B cell (primary cell): ENCODE results near the gene PWWP2B. TPM values are rescaled to one million over a fixed set of nuclear protein-coding genes. Genes with fewer than 3 reads are reported as not detected.

Experiments used
- ATAC-seq: fragments of 200-7000 bp; cut with Tn5 transposase; one replicate; pipeline ENCODE4 v1.10.0; 2021; ENCODE audit warnings: low read depth, mild to moderate bottlenecking, moderate number of reproducible peaks, moderate library complexity
- CTCF ChIA-PET: fragments of 350-600 bp; sonication (Branson Sonifier 250); formaldehyde crosslinking; loops from one replicate; lab custom pipeline; 2021; ENCODE audit warnings: antibody characterized with exemption, inconsistent platforms; lab: Charles Lee
- POLR2A ChIA-PET: fragments of 350-600 bp; sonication (Branson Sonifier 250); formaldehyde crosslinking; loops from one replicate; lab custom pipeline; 2021; ENCODE audit warnings: antibody characterized with exemption; lab: Charles Lee
- DNase-seq: peaks from one replicate; pipeline ENCODE4 v3.0.0; 2013
- H2AFZ ChIP-seq: 2 replicates; pipeline ENCODE4 v1.6.1; 2012; ENCODE audit warnings: mild to moderate bottlenecking, low read depth, low read length; ENCODE audit not compliant: insufficient read depth, poor library complexity, severe bottlenecking
- H3K27ac ChIP-seq, 2 donors: 1 replicate in 1 of 2; 2 replicates in 1 of 2; pipeline ENCODE4 v1.5.1; 2012 to 2013; ENCODE audit warnings: low read length in 2 of 2, mild to moderate bottlenecking in 2 of 2, moderate library complexity in 1 of 2
- H3K27me3 ChIP-seq, 4 experiments: fragments of 200-600 bp in 1 of 4; sonication (generic) in 1 of 4; replicated peaks in 1 of 4; 1 replicate in 2 of 4; 2 replicates in 2 of 4; pipeline versions ENCODE4 v1.6.1 to v1.7.0; 2013 to 2016; ENCODE audit warnings: low read length in 3 of 4, mild to moderate bottlenecking in 2 of 4, mixed read lengths in 1 of 4, moderate library complexity in 1 of 4; ENCODE audit not compliant: insufficient read depth in 4 of 4, control insufficient read depth in 3 of 4; ENCODE audit errors: control extremely low read depth in 1 of 4
- H3K36me3 ChIP-seq, 2 experiments: replicated peaks in 1 of 2; 1 replicate in 1 of 2; 2 replicates in 1 of 2; pipeline versions ENCODE4 v1.6.1 to v1.7.1; 2013; ENCODE audit warnings: low read length in 1 of 2; ENCODE audit not compliant: insufficient read depth in 2 of 2, control insufficient read depth in 1 of 2; ENCODE audit errors: control extremely low read depth in 1 of 2, extremely low read depth in 1 of 2
- H3K4me1 ChIP-seq, 2 donors: fragments of 200-600 bp in 1 of 2; sonication (generic) in 1 of 2; 1 replicate in 1 of 2; 2 replicates in 1 of 2; pipeline versions ENCODE4 v1.5.1 to v1.6.1; 2013 to 2017; ENCODE audit warnings: low read length in 2 of 2; ENCODE audit not compliant: control insufficient read depth in 2 of 2, insufficient read depth in 2 of 2
- H3K4me2 ChIP-seq: replicated peaks from 2 replicates; pipeline ENCODE3; 2012; ENCODE audit warnings: mild to moderate bottlenecking, low read depth, low read length; ENCODE audit not compliant: poor library complexity, severe bottlenecking
- H3K4me3 ChIP-seq, 5 experiments: fragments of 200-600 bp in 1 of 5; sonication (generic) in 1 of 5; 1 replicate in 3 of 5; 2 replicates in 2 of 5; pipeline versions ENCODE4 v1.5.1 to v1.7.0; 2011 to 2016; ENCODE audit warnings: low read length in 4 of 5, mild to moderate bottlenecking in 4 of 5, low read depth in 2 of 5, control low read depth in 1 of 5, moderate library complexity in 1 of 5; ENCODE audit not compliant: insufficient read depth in 1 of 5; ENCODE audit errors: control extremely low read depth in 1 of 5, extremely low read depth in 1 of 5
- H3K79me2 ChIP-seq: fragments of 200-600 bp; sonication (generic); one replicate; pipeline ENCODE4 v1.6.0; 2016; ENCODE audit warnings: low read length; ENCODE audit not compliant: control insufficient read depth, insufficient read depth
- H3K9ac ChIP-seq: fragments of 200-600 bp; sonication (generic); 2 replicates; pipeline ENCODE4 v1.6.1; 2017; ENCODE audit warnings: mild to moderate bottlenecking, low read length, moderate library complexity
- H3K9me3 ChIP-seq, 3 donors: one replicate each; pipeline versions ENCODE4 v1.6.1 to v1.7.1; 2013; ENCODE audit warnings: low read length in 2 of 3; ENCODE audit not compliant: control insufficient read depth in 2 of 3, insufficient read depth in 1 of 3; ENCODE audit errors: control extremely low read depth in 1 of 3
- H4K20me1 ChIP-seq: 2 replicates; pipeline ENCODE4 v1.6.0; 2012; ENCODE audit warnings: mild to moderate bottlenecking, low read length; ENCODE audit not compliant: insufficient read depth, control insufficient read depth, poor library complexity, severe bottlenecking
- H3K27ac Mint-ChIP-seq: one replicate; pipeline ENCODE4 v1.8.0; 2021; ENCODE audit warnings: mixed read lengths
- H3K27me3 Mint-ChIP-seq: one replicate; pipeline ENCODE4 v1.8.0; 2021; ENCODE audit warnings: mixed read lengths
- H3K4me1 Mint-ChIP-seq: one replicate; pipeline ENCODE4 v1.8.0; 2021; ENCODE audit warnings: mixed read lengths
- H3K4me3 Mint-ChIP-seq: one replicate; pipeline ENCODE4 v1.8.0; 2021; ENCODE audit warnings: mixed read lengths
- H3K9me3 Mint-ChIP-seq: one replicate; pipeline ENCODE4 v1.8.0; 2022; ENCODE audit warnings: mixed read lengths; ENCODE audit not compliant: insufficient read depth
- EZH2 ChIP-seq: IDR thresholded peaks from 2 replicates; pipeline ENCODE4 v1.6.1; 2012; ENCODE audit warnings: borderline replicate concordance, low read depth, mild to moderate bottlenecking, moderate library complexity, low read length; ENCODE audit not compliant: insufficient read depth, poor library complexity, severe bottlenecking
- WGBS: methylation state at CpG from one replicate; pipeline ENCODE4 v1.1.5; 2013; ENCODE audit warnings: missing lambda C conversion rate; ENCODE audit not compliant: insufficient coverage; 5-methylcytosine and 5-hydroxymethylcytosine counted together
- intact Hi-C: fragments of 100-400 bp; cut with micrococcal nuclease; formaldehyde crosslinking; loops from one replicate; pipeline ENCODE4 v1.10.0; 2022
- polyA plus RNA-seq: library from polyadenylated mRNA; depleted of rRNA; stranded (reverse); fragments of >200 nt; gene quantifications from 2 replicates; pipeline ENCODE4 v1.2.3, GENCODE V29; 2012
- total RNA-seq, 2 donors: library from RNA; stranded (reverse); fragments of 120-200 nt in 1 of 2; gene quantifications; 1 replicate in 1 of 2; 2 replicates in 1 of 2; pipeline versions ENCODE4 v1.2.3 to v1.2.4, GENCODE V29; 2013 to 2022
- TF ChIP-seq, protein P1 (sequence below): fragments of 200-600 bp; IDR thresholded peaks from one replicate; pipeline ENCODE4 v1.8.0; 2022; ENCODE audit warnings: antibody characterized with exemption, mild to moderate bottlenecking

Gene PWWP2B
- total and polyA plus RNA-seq, 2 donors (not counting 1 experiment from before 2014, with no cell fraction given): 13.6 to 34.4 TPM

GRCh38 chr10:132392184-132392800 lies 4.7 kb upstream of the PWWP2B start:
- Histone ChIP-seq H3K9me3 (no peaks in the 10 kb centered on the region), H3K27ac (peak overlapping the region in 1 of 2 donors; percentile 37), H3K4me3 (no peak overlapping the region), H2AFZ (no peak overlapping the region), H3K79me2 (peaks cover 8% of the 10 kb centered on the region), H3K9ac (no peak overlapping the region), H3K4me2 (no peak overlapping the region), H4K20me1 (peaks cover 6% of the 10 kb centered on the region), H3K36me3 (no peaks in the 10 kb centered on the region), H3K4me1 (peaks cover 32 to 45% of the 10 kb centered on the region in 2 donors), H3K27me3 (no peaks in the 10 kb centered on the region)
- H3K9me3 Mint-ChIP-seq: peaks cover 6% of the 10 kb centered on the region
- no peak overlapping the region for H3K4me3 Mint-ChIP-seq
- H3K4me1 Mint-ChIP-seq: peaks cover 30% of the 10 kb centered on the region
- peak overlapping the region; percentile 51 for H3K27ac Mint-ChIP-seq
- 100% methylated on average over 2 of the region's 2 CpGs for WGBS
- intact Hi-C loops: no loop called here
- no peaks in the 10 kb centered on the region for H3K27me3 Mint-ChIP-seq
- POLR2A ChIA-PET: no interaction called here
- TF ChIP-seq EZH2: no peak
- TF ChIP-seq, protein P1, sequence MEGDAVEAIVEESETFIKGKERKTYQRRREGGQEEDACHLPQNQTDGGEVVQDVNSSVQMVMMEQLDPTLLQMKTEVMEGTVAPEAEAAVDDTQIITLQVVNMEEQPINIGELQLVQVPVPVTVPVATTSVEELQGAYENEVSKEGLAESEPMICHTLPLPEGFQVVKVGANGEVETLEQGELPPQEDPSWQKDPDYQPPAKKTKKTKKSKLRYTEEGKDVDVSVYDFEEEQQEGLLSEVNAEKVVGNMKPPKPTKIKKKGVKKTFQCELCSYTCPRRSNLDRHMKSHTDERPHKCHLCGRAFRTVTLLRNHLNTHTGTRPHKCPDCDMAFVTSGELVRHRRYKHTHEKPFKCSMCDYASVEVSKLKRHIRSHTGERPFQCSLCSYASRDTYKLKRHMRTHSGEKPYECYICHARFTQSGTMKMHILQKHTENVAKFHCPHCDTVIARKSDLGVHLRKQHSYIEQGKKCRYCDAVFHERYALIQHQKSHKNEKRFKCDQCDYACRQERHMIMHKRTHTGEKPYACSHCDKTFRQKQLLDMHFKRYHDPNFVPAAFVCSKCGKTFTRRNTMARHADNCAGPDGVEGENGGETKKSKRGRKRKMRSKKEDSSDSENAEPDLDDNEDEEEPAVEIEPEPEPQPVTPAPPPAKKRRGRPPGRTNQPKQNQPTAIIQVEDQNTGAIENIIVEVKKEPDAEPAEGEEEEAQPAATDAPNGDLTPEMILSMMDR: no peak
- no peak for ATAC-seq
- DNase-seq: no peak
- CTCF ChIA-PET: interaction anchor here (2.0 to 3.4 kb wide), 2 partner anchors 51 to 62 kb away, joined by 8 to 15 read pairs; no protein-coding TSS in a partner anchor
